Peyer's patch (tissue), 4 donors: ENCODE measurements around the gene TNNT2. TPM values are rescaled to one million over a fixed set of nuclear protein-coding genes. Genes with fewer than 3 reads are reported as not detected.
A peak's percentile ranks its signal among the peaks of the same experiment; 100 is the strongest.

Experiments
- DNase-seq, 3 donors: peaks; one replicate each; pipeline ENCODE4 v3.0.0-alpha.2; 2017 to 2019
- H3K27ac ChIP-seq, 4 donors: fragments of 200-600 bp; sonication (generic); one replicate each; pipeline ENCODE4 v1.5.1; 2016 to 2019
- H3K27me3 ChIP-seq, 2 donors: fragments of 200-600 bp; sonication (generic); one replicate each; pipeline ENCODE4 v1.5.1; 2019
- H3K36me3 ChIP-seq, 3 donors: fragments of 200-600 bp; sonication (generic); one replicate each; pipeline ENCODE4 v1.5.1; 2016 to 2019
- H3K4me1 ChIP-seq, 4 donors: fragments of 200-600 bp; sonication (generic); one replicate each; pipeline ENCODE4 v1.5.1; 2016 to 2019
- H3K4me3 ChIP-seq, 4 donors: fragments of 200-600 bp; sonication (generic); 1 replicate in 3 of 4; 2 replicates in 1 of 4; pipeline ENCODE4 v1.5.1; 2016 to 2019; ENCODE audit warnings: mild to moderate bottlenecking in 1 of 4
- H3K9me3 ChIP-seq, 4 donors: fragments of 200-600 bp; sonication (generic); one replicate each; pipeline ENCODE4 v1.5.1; 2016 to 2019; ENCODE audit warnings: mild to moderate bottlenecking in 1 of 4
- CTCF ChIP-seq, 6 experiments: fragments of 450-650 bp in 4 of 6; fragments of 200-600 bp in 2 of 6; sonication (generic) in 1 of 6; IDR thresholded peaks; one replicate each; pipeline ENCODE4 v1.5.1; 2017 to 2019; ENCODE audit warnings: antibody characterized with exemption in 6 of 6, mild to moderate bottlenecking in 3 of 6, moderate library complexity in 1 of 6
- POLR2A ChIP-seq, 2 donors: fragments of 450-650 bp; IDR thresholded peaks; one replicate each; pipeline ENCODE4 v1.5.1; 2017; ENCODE audit warnings: antibody characterized with exemption in 2 of 2, mild to moderate bottlenecking in 2 of 2, moderate library complexity in 2 of 2
- total RNA-seq, 4 donors: library from RNA; depleted of rRNA; stranded (reverse); fragments of >200 nt; gene quantifications; one replicate each; pipeline ENCODE4 v1.1.0, GENCODE V29; 2016

TNNT2 gene
- total RNA-seq, 4 donors from 2014 or later: 0.40 to 3.7 TPM; not detected in 2

DNA sequence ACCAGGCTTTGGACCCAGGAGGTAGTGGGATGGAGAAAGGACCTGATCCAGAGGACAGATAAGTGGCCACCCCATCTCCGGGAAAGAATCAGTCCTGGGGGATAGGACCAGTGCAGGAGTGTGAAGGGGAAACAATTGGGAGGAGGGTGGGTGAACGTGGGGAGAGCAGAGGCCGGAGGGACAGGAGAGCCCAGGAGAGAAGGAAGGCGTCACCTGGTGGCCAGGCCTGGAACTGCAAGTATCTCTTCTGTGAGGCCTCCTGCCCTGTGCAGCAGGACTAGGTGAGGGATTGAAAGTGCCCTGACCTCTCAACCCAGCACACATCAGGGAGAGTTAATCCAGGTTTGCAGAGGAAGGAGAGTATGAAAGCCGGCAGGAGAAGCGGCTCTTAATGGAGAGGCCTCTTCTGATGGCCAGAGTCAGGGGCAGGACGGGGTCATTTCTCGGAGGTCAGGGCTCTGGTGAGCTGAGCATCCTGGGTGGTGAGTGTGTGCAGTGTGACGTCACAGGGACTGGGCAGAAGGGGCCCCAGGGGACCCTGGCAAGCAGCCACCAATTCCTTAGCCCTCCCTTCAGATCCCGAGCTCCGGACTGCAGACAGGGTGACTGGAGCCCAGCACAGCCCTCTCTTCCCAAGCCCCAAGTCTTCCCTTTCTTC, 30.8 kb upstream of the TNNT2 start:
- Histone ChIP-seq H3K4me3 (no peak overlapping the region), H3K4me1 (peaks cover 0 to 41% (median 3%) of the 10 kb centered on the region in 4 donors), H3K36me3 (no peaks in the 10 kb centered on the region), H3K9me3 (no peaks in the 10 kb centered on the region), H3K27me3 (no peaks in the 10 kb centered on the region), H3K27ac (no peak overlapping the region)
- DNase-seq: peak; percentile 55 to 93 (median 91)
- peak in 4 of 6 experiments; percentile 87 to 95 (median 94) for TF ChIP-seq CTCF (IDR thresholded peaks at IDR 0.05)
- TF ChIP-seq POLR2A (IDR thresholded peaks at IDR 0.05): no peak

GRCh38 chr1:201406831-201407406, 29.4 kb upstream of the TNNT2 start:
- TF ChIP-seq CTCF (IDR thresholded peaks at IDR 0.05) (peak in 1 of 6 experiments; percentile 1), POLR2A (IDR thresholded peaks at IDR 0.05) (no peak)
- peak in 2 of 3 donors; percentile 69 to 73 for DNase-seq
- H3K4me3 ChIP-seq: no peak overlapping the region

GRCh38 chr1:201405484-201405831, 28.0 kb upstream of the TNNT2 start:
- TF ChIP-seq CTCF (IDR thresholded peaks at IDR 0.05): no peak
- peak; percentile 50 to 79 for TF ChIP-seq POLR2A (IDR thresholded peaks at IDR 0.05)
- no peaks in the 10 kb centered on the region for H3K9me3 ChIP-seq
- no peaks in the 10 kb centered on the region for H3K36me3 ChIP-seq
- peak overlapping the region in 3 of 4 donors; percentile 60 to 98 (median 93) for H3K27ac ChIP-seq
- DNase-seq: peak in 2 of 3 donors; percentile 89 to 90
- peaks cover 0 to 41% (median 3%) of the 10 kb centered on the region in 4 donors for H3K4me1 ChIP-seq
- H3K4me3 ChIP-seq: peak overlapping the region in 1 of 4 donors; percentile 34
- no peaks in the 10 kb centered on the region for H3K27me3 ChIP-seq

More at GRCh38 chr1:201406831-201407406, 29.4 kb upstream of the TNNT2 start:
- Histone ChIP-seq H3K36me3 (no peaks in the 10 kb centered on the region), H3K9me3 (no peaks in the 10 kb centered on the region), H3K4me1 (peaks cover 0 to 41% (median 3%) of the 10 kb centered on the region in 4 donors), H3K27me3 (no peaks in the 10 kb centered on the region), H3K27ac (peak overlapping the region in 3 of 4 donors; percentile 60 to 98 (median 93))

- H3K36me3 ChIP-seq: no peaks in the 10 kb centered on the region
- no peaks in the 10 kb centered on the region for H3K27me3 ChIP-seq
- peak overlapping the region in 3 of 4 donors; percentile 60 to 98 (median 93) for H3K27ac ChIP-seq
- no peaks in the 10 kb centered on the region for H3K9me3 ChIP-seq
- DNase-seq: peak in 2 of 3 donors; percentile 80 to 84
- H3K4me3 ChIP-seq: peak overlapping the region in 1 of 4 donors; percentile 34
- peak; percentile 22 to 64 for TF ChIP-seq POLR2A (IDR thresholded peaks at IDR 0.05)
- peak in 1 of 6 experiments; percentile 5 for TF ChIP-seq CTCF (IDR thresholded peaks at IDR 0.05)
- H3K4me1 ChIP-seq: peaks cover 0 to 41% (median 3%) of the 10 kb centered on the region in 4 donors
These were observed 27.4 kb upstream of the TNNT2 start for GRCh38 chr1:201404722-201405483.

DNA sequence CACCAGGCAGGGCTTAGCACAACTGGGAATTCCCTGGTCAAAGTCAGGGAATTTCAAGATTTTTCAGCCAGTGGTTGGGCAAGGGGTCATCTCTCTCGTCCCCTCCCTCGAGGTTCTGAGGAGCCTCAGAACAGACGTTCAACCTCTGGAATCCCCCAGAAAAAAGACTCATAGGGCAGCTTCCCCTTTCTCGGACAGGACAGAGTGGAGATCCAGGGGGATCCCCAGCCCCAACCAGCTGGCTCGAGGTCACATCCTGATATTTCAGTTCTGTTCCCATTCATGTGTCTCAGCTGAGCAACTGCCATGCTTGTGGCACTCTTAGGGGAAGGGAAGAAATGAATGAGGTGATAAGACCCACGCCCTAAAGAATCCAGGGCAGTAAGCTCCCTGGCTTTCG, 26.6 kb upstream of the TNNT2 start:
- H3K4me3 ChIP-seq: no peak overlapping the region
- H3K27ac ChIP-seq: peak overlapping the region in 3 of 4 donors; percentile 60 to 98 (median 93)
- no peaks in the 10 kb centered on the region for H3K27me3 ChIP-seq
- no peaks in the 10 kb centered on the region for H3K9me3 ChIP-seq
- no peak for TF ChIP-seq POLR2A (IDR thresholded peaks at IDR 0.05)
- no peak for TF ChIP-seq CTCF (IDR thresholded peaks at IDR 0.05)
- no peaks in the 10 kb centered on the region for H3K36me3 ChIP-seq
- peaks cover 0 to 41% (median 6%) of the 10 kb centered on the region in 4 donors for H3K4me1 ChIP-seq
- DNase-seq: no peak
